GM13977 (cell line): Measurements from ENCODE around the gene MLKL.

Experiments used
- DNase-seq: peaks from one replicate; pipeline ENCODE4 v3.0.0; 2012; ENCODE audit warnings: low spot score
- CTCF ChIP-seq: IDR thresholded peaks from 2 replicates; pipeline ENCODE4 v1.5.1; 2012; ENCODE audit warnings: mild to moderate bottlenecking, control low read depth; ENCODE audit not compliant: insufficient read depth; ENCODE audit errors: extremely low read depth, missing control alignments
- in situ Hi-C: fragments of 300-500 bp; cut with MboI; formaldehyde crosslinking; loops from one replicate; pipeline ENCODE4 v1.12.0; 2022; ENCODE audit warnings: low sequenced_read_pairs, low pct_unique_long_range_greater_than_20kb, mixed read lengths, inconsistent platforms; ENCODE audit not compliant: unreplicated experiment

The MLKL gene

GRCh38 chr16:74744566-74744965 lies 43.9 kb upstream of the MLKL start:
- TF ChIP-seq CTCF: no peak
- DNase-seq: no peak
- in situ Hi-C loops: no loop called here

- no peak for DNase-seq
- no peak for TF ChIP-seq CTCF
- in situ Hi-C loops: no loop called here
Measured at GRCh38 chr16:74743668-74744299, 43.1 kb upstream of the MLKL start.

- in situ Hi-C loops: no loop called here
- TF ChIP-seq CTCF: no peak
- no peak for DNase-seq
Measured at GRCh38 chr16:74743045-74743667, 42.5 kb upstream of the MLKL start.

GRCh38 chr16:74742051-74742481 lies 41.4 kb upstream of the MLKL start:
- no peak for TF ChIP-seq CTCF
- in situ Hi-C loops: no loop called here
- DNase-seq: no peak

GRCh38 chr16:74740795-74741304 lies 40.2 kb upstream of the MLKL start:
- TF ChIP-seq CTCF: no peak
- no peak for DNase-seq
- in situ Hi-C loops: no loop called here

GRCh38 chr16:74739275-74739674 lies 38.6 kb upstream of the MLKL start:
- in situ Hi-C loops: no loop called here
- no peak for TF ChIP-seq CTCF
- no peak for DNase-seq
